WERI-Rb-1 (cell line): ENCODE measurements around the gene TAS1R3.

Experiments used
- DNase-seq: peaks from one replicate; pipeline ENCODE4 v3.0.0-alpha.2; 2020
- H3K27ac ChIP-seq: fragments of 250-450 bp; sonication (Bioruptor Pico); 2 replicates; pipeline ENCODE4 v1.5.1; 2020; ENCODE audit warnings: mild to moderate bottlenecking, moderate library complexity
- H3K27me3 ChIP-seq: fragments of 250-450 bp; sonication (Bioruptor Pico); 2 replicates; pipeline ENCODE4 v1.5.1; 2021; ENCODE audit warnings: mild to moderate bottlenecking, low read depth, moderate library complexity; ENCODE audit not compliant: insufficient read depth, severe bottlenecking
- H3K36me3 ChIP-seq: fragments of 250-450 bp; sonication (Bioruptor Pico); 2 replicates; pipeline ENCODE4 v1.5.1; 2020; ENCODE audit warnings: mild to moderate bottlenecking, moderate library complexity
- H3K4me3 ChIP-seq: 2 replicates; pipeline ENCODE4 v1.5.1; 2011; ENCODE audit warnings: low read depth, mild to moderate bottlenecking, control low read depth, low read length
- H3K9me3 ChIP-seq: fragments of 250-450 bp; sonication (Bioruptor Pico); 2 replicates; pipeline ENCODE4 v1.5.1; 2021; ENCODE audit warnings: mild to moderate bottlenecking, moderate library complexity; ENCODE audit not compliant: severe bottlenecking
- CTCF ChIP-seq: IDR thresholded peaks from 2 replicates; pipeline ENCODE4 v1.5.1; 2011; ENCODE audit warnings: low read depth, mild to moderate bottlenecking, control low read depth, inconsistent platforms, low read length

Gene TAS1R3

DNA sequence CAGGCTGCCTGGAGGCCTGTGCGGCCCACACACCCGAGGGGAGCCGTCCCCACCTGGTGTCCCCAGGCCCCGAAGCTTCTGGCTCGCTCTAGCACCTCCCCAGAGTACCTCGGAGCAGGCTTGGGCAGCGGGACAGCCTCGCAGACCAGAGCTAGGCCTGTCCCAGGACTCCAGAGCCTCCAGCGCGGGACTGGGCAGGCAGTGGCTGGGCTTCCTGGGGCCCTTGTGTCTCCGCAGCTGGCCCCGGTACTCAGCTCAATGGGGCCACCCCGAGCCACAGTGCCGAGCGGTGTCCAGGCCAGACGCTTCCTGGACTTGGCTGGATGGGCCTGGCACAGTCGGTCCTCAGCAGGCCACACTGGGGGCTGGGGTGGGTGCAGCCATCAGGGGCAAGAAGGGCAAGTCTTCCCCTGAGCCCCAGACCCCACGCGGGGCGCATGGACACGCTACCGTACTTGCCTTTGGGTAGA, 45.9 kb upstream of the TAS1R3 start:
- H3K4me3 ChIP-seq = no peak overlapping the region
- no peak for DNase-seq
- H3K27ac ChIP-seq = peak overlapping the region; percentile 5; the same call in 1 of the 2 replicates
- no peaks in the 10 kb centered on the region for H3K36me3 ChIP-seq
- H3K27me3 ChIP-seq = no peaks in the 10 kb centered on the region
- H3K9me3 ChIP-seq = no peaks in the 10 kb centered on the region
- no peak for TF ChIP-seq CTCF

DNA sequence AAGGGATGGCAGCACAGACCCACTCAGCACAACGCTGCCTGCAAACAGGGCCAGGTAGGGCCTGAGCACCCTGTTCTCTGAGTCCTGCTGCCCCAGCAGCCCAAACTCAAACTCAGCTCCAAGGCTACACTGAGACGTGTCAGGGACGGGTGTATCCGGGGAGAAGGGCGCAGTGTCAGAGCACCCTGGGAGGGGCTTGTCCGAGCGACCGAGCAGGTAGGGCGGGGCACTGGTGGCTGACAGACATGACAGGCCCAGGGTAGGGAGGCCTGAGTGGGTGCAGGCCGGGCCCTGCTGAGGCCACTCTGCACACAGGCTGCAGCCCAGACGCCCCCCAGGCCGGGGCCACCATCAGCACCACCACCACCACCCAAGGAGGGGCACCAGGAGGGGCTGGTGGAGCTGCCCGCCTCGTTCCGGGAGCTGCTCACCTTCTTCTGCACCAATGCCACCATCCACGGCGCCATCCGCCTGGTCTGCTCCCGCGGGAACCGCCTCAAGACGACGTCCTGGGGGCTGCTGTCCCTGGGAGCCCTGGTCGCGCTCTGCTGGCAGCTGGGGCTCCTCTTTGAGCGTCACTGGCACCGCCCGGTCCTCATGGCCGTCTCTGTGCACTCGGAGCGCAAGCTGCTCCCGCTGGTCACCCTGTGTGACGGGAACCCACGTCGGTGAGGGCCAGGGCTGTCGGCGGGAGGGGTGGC, 45.3 kb upstream of the TAS1R3 start:
- DNase-seq = peak; percentile 7

GRCh38 chr1:1286313-1287261, 44.5 kb upstream of the TAS1R3 start:
- DNase-seq = peak; percentile 9
- H3K9me3 ChIP-seq = no peaks in the 10 kb centered on the region
- H3K27ac ChIP-seq = no peak overlapping the region
- no peak for TF ChIP-seq CTCF
- no peaks in the 10 kb centered on the region for H3K36me3 ChIP-seq
- no peaks in the 10 kb centered on the region for H3K27me3 ChIP-seq
- H3K4me3 ChIP-seq = no peak overlapping the region

More for the DNA sequence above, 45.3 kb upstream of the TAS1R3 start:
- Histone ChIP-seq H3K9me3 (no peaks in the 10 kb centered on the region), H3K27me3 (no peaks in the 10 kb centered on the region), H3K4me3 (no peak overlapping the region), H3K36me3 (no peaks in the 10 kb centered on the region), H3K27ac (peak overlapping the region; percentile 5; the same call in 1 of the 2 replicates)
- no peak for TF ChIP-seq CTCF

- H3K27ac ChIP-seq = no peak overlapping the region
- H3K27me3 ChIP-seq = no peaks in the 10 kb centered on the region
- DNase-seq = peak; percentile 8
- H3K9me3 ChIP-seq = no peaks in the 10 kb centered on the region
- TF ChIP-seq CTCF = no peak
- H3K36me3 ChIP-seq = 0 out of 2 replicates have a peak, but pooled peaks cover 5% of the 10 kb centered on the region
- H3K4me3 ChIP-seq = no peak overlapping the region
Measured at GRCh38 chr1:1287288-1288110, 43.6 kb upstream of the TAS1R3 start.

DNA sequence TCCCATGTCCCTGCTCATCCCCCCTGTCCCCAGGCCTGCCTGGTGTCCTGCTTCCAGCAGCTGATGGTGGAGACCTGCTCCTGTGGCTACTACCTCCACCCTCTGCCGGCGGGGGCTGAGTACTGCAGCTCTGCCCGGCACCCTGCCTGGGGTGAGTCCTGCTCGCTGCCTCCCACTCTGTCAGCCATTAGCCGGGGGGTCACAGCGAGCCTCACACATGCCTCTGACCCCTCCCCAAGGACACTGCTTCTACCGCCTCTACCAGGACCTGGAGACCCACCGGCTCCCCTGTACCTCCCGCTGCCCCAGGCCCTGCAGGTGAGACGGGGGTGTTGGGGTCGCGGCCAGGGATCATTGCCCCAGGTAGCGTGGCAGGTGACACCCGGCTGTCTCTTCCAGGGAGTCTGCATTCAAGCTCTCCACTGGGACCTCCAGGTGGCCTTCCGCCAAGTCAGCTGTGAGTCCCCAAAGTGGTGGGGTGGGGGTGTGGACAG, 40.8 kb upstream of the TAS1R3 start:
- DNase-seq = peak; percentile 87
- Histone ChIP-seq H3K4me3 (no peak overlapping the region), H3K36me3 (peaks cover 28% of the 10 kb centered on the region), H3K27ac (no peak overlapping the region), H3K9me3 (no peaks in the 10 kb centered on the region), H3K27me3 (no peaks in the 10 kb centered on the region)
- TF ChIP-seq CTCF = peak; percentile 72
